Endodermal cell (in vitro differentiated cells): ENCODE results near the gene DCST2. TPM values are rescaled to one million over a fixed set of nuclear protein-coding genes. Genes with fewer than 3 reads are reported as not detected.

Experiments used
- DNase-seq: peaks from one replicate; pipeline ENCODE4 v3.0.0-alpha.2; 2017
- H3K27ac ChIP-seq: 2 replicates; pipeline ENCODE4 v1.5.1; 2013; ENCODE audit warnings: mild to moderate bottlenecking, low read depth, low read length, moderate library complexity
- H3K27me3 ChIP-seq: 2 replicates; pipeline ENCODE4 v1.6.1; 2013; ENCODE audit warnings: mild to moderate bottlenecking, low read length, moderate library complexity; ENCODE audit not compliant: insufficient read depth, control insufficient read depth, poor library complexity, severe bottlenecking
- H3K36me3 ChIP-seq: 2 replicates; pipeline ENCODE4 v1.7.0; 2013; ENCODE audit warnings: mild to moderate bottlenecking, low read length, moderate library complexity; ENCODE audit not compliant: control insufficient read depth, insufficient read depth
- H3K4me1 ChIP-seq: one replicate; pipeline ENCODE4 v1.7.0; 2013; ENCODE audit warnings: low read length; ENCODE audit not compliant: control insufficient read depth, insufficient read depth
- H3K4me3 ChIP-seq: 2 replicates; pipeline ENCODE4 v1.5.1; 2013; ENCODE audit warnings: mild to moderate bottlenecking, low read length, moderate library complexity
- H3K9ac ChIP-seq: 2 replicates; pipeline ENCODE4 v1.6.1; 2013; ENCODE audit warnings: mild to moderate bottlenecking, low read length, moderate library complexity; ENCODE audit not compliant: poor library complexity, severe bottlenecking; ENCODE audit errors: extremely low read depth
- H3K9me3 ChIP-seq: 2 replicates; pipeline ENCODE4 v1.6.1; 2013; ENCODE audit warnings: mild to moderate bottlenecking, low read length, moderate library complexity; ENCODE audit not compliant: control insufficient read depth
- H3K27ac Mint-ChIP-seq: 2 replicates; pipeline ENCODE4 v1.8.0; 2020; ENCODE audit warnings: mixed read lengths
- H3K27me3 Mint-ChIP-seq: 2 replicates; pipeline ENCODE4 v1.8.0; 2021; ENCODE audit warnings: mild to moderate bottlenecking, mixed read lengths; ENCODE audit not compliant: insufficient read depth
- H3K36me3 Mint-ChIP-seq: 2 replicates; pipeline ENCODE4 v1.8.0; 2020; ENCODE audit warnings: low read depth, mixed read lengths
- H3K4me1 Mint-ChIP-seq: 2 replicates; pipeline ENCODE4 v1.8.0; 2020; ENCODE audit warnings: mixed read lengths
- H3K4me3 Mint-ChIP-seq: 2 replicates; pipeline ENCODE4 v1.8.0; 2020; ENCODE audit warnings: mild to moderate bottlenecking, moderate library complexity, mixed read lengths
- H3K9me3 Mint-ChIP-seq: 2 replicates; pipeline ENCODE4 v1.8.0; 2020; ENCODE audit warnings: mild to moderate bottlenecking, mixed read lengths
- WGBS, 2 experiments: methylation state at CpG; one replicate each; pipeline versions ENCODE4 v1.1.5 to v1.1.7; 2013; ENCODE audit warnings: missing lambda C conversion rate in 2 of 2, mixed read lengths in 1 of 2; ENCODE audit not compliant: insufficient coverage in 1 of 2, insufficient read length in 1 of 2; 5-methylcytosine and 5-hydroxymethylcytosine counted together
- total RNA-seq, 2 donors: library from RNA; stranded (reverse); fragmentation: NEBNext Ultra II Directional in 1 of 2; extraction: Animal tissue kit (Norgen Biotek cat#: 25700) in 1 of 2; gene quantifications; 2 replicates in 1 of 2; 3 replicates in 1 of 2; pipeline ENCODE4 v1.2.1, GENCODE V29; 2021
- TF ChIP-seq, protein P1 (sequence below): fragments of 200-600 bp; sonication (generic); conservative IDR thresholded peaks from 2 replicates; pipeline ENCODE4 v1.5.0; 2021; ENCODE audit warnings: antibody characterized with exemption, mild to moderate bottlenecking

Gene DCST2
- total RNA-seq, 2 donors from 2014 or later = 0.44 to 2.0 TPM

DNA sequence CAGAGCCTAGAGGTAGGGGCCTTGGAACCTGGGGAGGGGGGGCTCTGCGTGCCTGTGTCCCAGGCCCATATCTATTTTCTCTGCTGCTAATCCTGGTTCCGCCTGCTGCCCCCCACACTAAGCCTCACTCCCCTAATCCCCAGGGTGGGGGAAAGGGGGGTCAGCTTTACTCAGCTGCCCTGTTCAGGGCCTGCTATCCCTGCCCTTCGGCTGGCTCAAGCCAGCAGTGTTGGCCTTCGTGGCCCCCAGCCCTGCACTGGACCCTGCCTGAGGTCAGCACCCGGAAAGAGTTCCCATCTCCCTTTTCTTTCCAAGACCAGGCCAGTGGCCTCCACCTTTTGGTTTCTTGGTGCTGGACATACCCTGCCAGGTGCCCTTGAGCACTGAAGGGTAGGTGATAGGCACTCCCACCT lies 22.6 kb downstream of the DCST2 start:
- H3K27me3 ChIP-seq = no peaks in the 10 kb centered on the region
- DNase-seq = no peak
- Mint-ChIP-seq H3K27me3 (no peaks in the 10 kb centered on the region), H3K27ac (no peak overlapping the region), H3K4me1 (peaks cover 14% of the 10 kb centered on the region), H3K4me3 (no peak overlapping the region), H3K9me3 (no peaks in the 10 kb centered on the region), H3K36me3 (peaks cover 11% of the 10 kb centered on the region)
- H3K4me1 ChIP-seq = no peaks in the 10 kb centered on the region
- no peak overlapping the region for H3K27ac ChIP-seq
- 88 to 92% methylated on average over 3 to 5 of the region's 5 CpGs for WGBS, 2 experiments
- TF ChIP-seq, protein P1, sequence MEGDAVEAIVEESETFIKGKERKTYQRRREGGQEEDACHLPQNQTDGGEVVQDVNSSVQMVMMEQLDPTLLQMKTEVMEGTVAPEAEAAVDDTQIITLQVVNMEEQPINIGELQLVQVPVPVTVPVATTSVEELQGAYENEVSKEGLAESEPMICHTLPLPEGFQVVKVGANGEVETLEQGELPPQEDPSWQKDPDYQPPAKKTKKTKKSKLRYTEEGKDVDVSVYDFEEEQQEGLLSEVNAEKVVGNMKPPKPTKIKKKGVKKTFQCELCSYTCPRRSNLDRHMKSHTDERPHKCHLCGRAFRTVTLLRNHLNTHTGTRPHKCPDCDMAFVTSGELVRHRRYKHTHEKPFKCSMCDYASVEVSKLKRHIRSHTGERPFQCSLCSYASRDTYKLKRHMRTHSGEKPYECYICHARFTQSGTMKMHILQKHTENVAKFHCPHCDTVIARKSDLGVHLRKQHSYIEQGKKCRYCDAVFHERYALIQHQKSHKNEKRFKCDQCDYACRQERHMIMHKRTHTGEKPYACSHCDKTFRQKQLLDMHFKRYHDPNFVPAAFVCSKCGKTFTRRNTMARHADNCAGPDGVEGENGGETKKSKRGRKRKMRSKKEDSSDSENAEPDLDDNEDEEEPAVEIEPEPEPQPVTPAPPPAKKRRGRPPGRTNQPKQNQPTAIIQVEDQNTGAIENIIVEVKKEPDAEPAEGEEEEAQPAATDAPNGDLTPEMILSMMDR = no peak
- no peak overlapping the region for H3K4me3 ChIP-seq
- H3K9ac ChIP-seq = no peak overlapping the region
- no peaks in the 10 kb centered on the region for H3K9me3 ChIP-seq
- H3K36me3 ChIP-seq = peaks cover 10% of the 10 kb centered on the region

DNA sequence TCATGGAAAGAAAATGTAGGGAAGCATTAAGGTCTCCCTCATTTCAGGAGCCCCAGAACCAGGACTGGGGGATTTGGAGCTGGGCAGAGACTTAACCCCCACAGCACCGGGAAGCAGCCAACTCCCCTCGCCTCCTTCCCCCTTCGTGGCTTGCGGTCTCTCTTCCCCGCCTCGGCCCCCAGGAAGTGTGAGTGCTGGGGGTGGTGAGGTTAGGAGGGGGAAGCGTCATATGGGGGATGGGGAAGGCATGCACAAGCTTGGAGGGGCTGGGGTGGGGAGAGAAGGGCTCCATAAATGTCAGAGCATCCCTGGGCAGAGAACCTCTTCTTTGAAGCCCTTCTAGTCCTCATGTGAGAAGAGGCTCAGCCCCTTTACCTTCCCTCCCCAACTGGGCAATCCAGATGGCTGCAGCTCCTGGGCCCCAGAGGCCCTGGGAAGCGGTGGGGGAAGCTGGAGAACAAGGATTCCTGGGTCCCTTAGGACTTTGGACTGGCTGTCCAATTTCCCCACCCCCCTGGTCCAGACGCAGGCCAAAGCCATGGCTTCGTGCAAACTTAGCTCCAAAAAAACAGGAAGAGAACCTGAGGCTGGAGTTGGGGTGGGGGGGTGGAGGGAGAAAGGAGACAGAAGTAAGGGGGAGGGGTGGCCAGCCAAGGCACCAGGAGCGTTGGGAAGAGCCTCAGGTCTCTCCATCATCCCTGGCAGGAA lies 23.2 kb downstream of the DCST2 start:
- H3K4me3 Mint-ChIP-seq = no peak overlapping the region
- H3K27ac Mint-ChIP-seq = no peak overlapping the region
- peaks cover 14% of the 10 kb centered on the region for H3K4me1 Mint-ChIP-seq
- TF ChIP-seq, protein P1 = no peak
- Histone ChIP-seq H3K4me1 (no peaks in the 10 kb centered on the region), H3K36me3 (peaks cover 7% of the 10 kb centered on the region), H3K27me3 (no peaks in the 10 kb centered on the region), H3K4me3 (no peak overlapping the region), H3K9me3 (no peaks in the 10 kb centered on the region), H3K27ac (no peak overlapping the region), H3K9ac (no peak overlapping the region)
- peaks cover 8% of the 10 kb centered on the region for H3K36me3 Mint-ChIP-seq
- H3K9me3 Mint-ChIP-seq = no peaks in the 10 kb centered on the region
- no peaks in the 10 kb centered on the region for H3K27me3 Mint-ChIP-seq
- WGBS, 2 experiments = 40 to 83% methylated on average over 1 to 11 of the region's 11 CpGs
- no peak for DNase-seq

DNA sequence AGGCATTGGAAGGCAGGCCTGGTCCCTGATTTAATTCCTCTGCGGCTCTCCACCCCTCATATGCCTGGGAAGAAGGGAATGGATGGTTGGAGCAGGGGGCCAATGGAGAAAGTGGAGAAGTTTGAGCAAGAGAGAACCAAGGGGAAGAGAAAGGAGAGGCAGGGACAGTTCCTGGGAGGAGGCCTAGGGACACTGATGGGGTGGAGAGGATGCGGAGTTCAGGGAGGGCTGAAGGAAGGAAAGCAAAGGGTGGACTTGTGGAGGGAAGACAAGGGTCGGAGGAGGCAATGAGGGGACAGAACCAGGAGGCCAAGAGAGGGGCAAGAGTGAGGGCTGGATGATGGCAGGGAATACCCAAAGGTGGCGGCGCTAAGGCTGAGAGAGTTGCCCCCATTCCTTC lies 23.8 kb downstream of the DCST2 start:
- Histone ChIP-seq H3K27me3 (no peaks in the 10 kb centered on the region), H3K9me3 (no peaks in the 10 kb centered on the region), H3K36me3 (peaks cover 4% of the 10 kb centered on the region), H3K4me1 (peaks cover 2% of the 10 kb centered on the region), H3K27ac (no peak overlapping the region), H3K4me3 (no peak overlapping the region), H3K9ac (no peak overlapping the region)
- no peak overlapping the region for H3K4me3 Mint-ChIP-seq
- H3K27ac Mint-ChIP-seq = no peak overlapping the region
- H3K36me3 Mint-ChIP-seq = peaks cover 8% of the 10 kb centered on the region
- H3K4me1 Mint-ChIP-seq = peaks cover 14% of the 10 kb centered on the region
- DNase-seq = no peak
- TF ChIP-seq, protein P1 = no peak
- H3K27me3 Mint-ChIP-seq = no peaks in the 10 kb centered on the region
- no peaks in the 10 kb centered on the region for H3K9me3 Mint-ChIP-seq
- 90 to 98% methylated on average over 3 to 5 of the region's 5 CpGs for WGBS, 2 experiments
